H1 (cell line): Measurements from ENCODE around the gene TMEM258. TPM values are rescaled to one million over a fixed set of nuclear protein-coding genes. Genes with fewer than 3 reads are reported as not detected.

ENCODE experiments used
- CTCF ChIA-PET: fragments of 300-600 bp; sonication (Branson Sonifier 250); formaldehyde crosslinking; loops from one replicate; lab custom pipeline; 2021; ENCODE audit not compliant: partially characterized antibody; lab: Charles Lee
- POLR2A ChIA-PET: fragments of 300-600 bp; sonication (Branson Sonifier 250); formaldehyde crosslinking; loops from one replicate; lab custom pipeline; 2021; ENCODE audit warnings: inconsistent platforms; ENCODE audit not compliant: partially characterized antibody; lab: Charles Lee
- DNase-seq, 2 experiments: peaks; one replicate each; pipeline versions ENCODE4 v3.0.0 to v3.0.0-alpha.2; 2010 to 2022; ENCODE audit warnings: low spot score in 2 of 2, low read depth in 1 of 2, mixed read lengths in 1 of 2
- FAIRE-seq: peaks from 2 replicates; lab custom pipeline; 2011; peaks lifted over from hg19 to GRCh38; lab: Jason Lieb, UNC
- H2AFZ ChIP-seq: 2 replicates; pipeline ENCODE4 v1.8.1; 2012; ENCODE audit warnings: low read length, inconsistent platforms
- H2AK5ac ChIP-seq: 2 replicates; pipeline ENCODE4 v1.6.1; 2013; ENCODE audit warnings: low read depth, low read length
- H2BK120ac ChIP-seq: replicated peaks from 2 replicates; pipeline ENCODE3; 2013; ENCODE audit warnings: low read depth, low read length, inconsistent platforms
- H2BK12ac ChIP-seq: 2 replicates; pipeline ENCODE4 v1.6.1; 2013; ENCODE audit warnings: low read depth, low read length
- H2BK15ac ChIP-seq: 2 replicates; pipeline ENCODE4 v1.6.1; 2013; ENCODE audit warnings: low read length
- H2BK20ac ChIP-seq: 2 replicates; pipeline ENCODE4 v1.6.1; 2013; ENCODE audit warnings: low read length
- H2BK5ac ChIP-seq: 2 replicates; pipeline ENCODE4 v1.6.1; 2013; ENCODE audit warnings: low read depth, low read length
- H3K14ac ChIP-seq: 2 replicates; pipeline ENCODE4 v1.6.1; 2013; ENCODE audit warnings: inconsistent platforms; ENCODE audit not compliant: insufficient read length
- H3K18ac ChIP-seq: 2 replicates; pipeline ENCODE4 v1.6.1; 2013; ENCODE audit warnings: low read length; ENCODE audit errors: extremely low read depth
- H3K23ac ChIP-seq: 2 replicates; pipeline ENCODE4 v1.6.1; 2013; ENCODE audit warnings: inconsistent platforms; ENCODE audit not compliant: insufficient read length
- H3K23me2 ChIP-seq: 2 replicates; pipeline ENCODE4 v1.6.1; 2013; ENCODE audit warnings: low read depth, low read length
- H3K27ac ChIP-seq: 2 replicates; pipeline ENCODE4 v1.6.1; 2011; ENCODE audit warnings: low read depth, low read length, inconsistent platforms
- H3K27me3 ChIP-seq, 4 experiments: replicated peaks in 1 of 4; 1 replicate in 1 of 4; 2 replicates in 3 of 4; pipeline versions ENCODE4 v1.6.1 to v1.8.1; 2011 to 2013; ENCODE audit warnings: low read length in 3 of 4, mild to moderate bottlenecking in 3 of 4, inconsistent platforms in 2 of 4, mixed read lengths in 2 of 4, moderate library complexity in 1 of 4; ENCODE audit not compliant: control insufficient read depth in 3 of 4, insufficient read depth in 3 of 4; ENCODE audit errors: extremely low read depth in 1 of 4
- H3K36me3 ChIP-seq, 4 experiments: 2 replicates each; pipeline versions ENCODE4 v1.6.1 to v1.8.1; 2011 to 2013; ENCODE audit warnings: mild to moderate bottlenecking in 4 of 4, low read length in 3 of 4, moderate library complexity in 2 of 4, control low read depth in 1 of 4, inconsistent platforms in 1 of 4; ENCODE audit not compliant: insufficient read depth in 4 of 4, control insufficient read depth in 2 of 4
- H3K4ac ChIP-seq: replicated peaks from 2 replicates; pipeline ENCODE3; 2013; ENCODE audit warnings: low read length, low read depth, mixed read lengths, inconsistent platforms; ENCODE audit not compliant: insufficient read length
- H3K4me1 ChIP-seq, 4 experiments: replicated peaks in 1 of 4; 1 replicate in 1 of 4; 2 replicates in 3 of 4; pipeline versions ENCODE4 v1.6.1 to v1.8.1; 2011 to 2013; ENCODE audit warnings: low read length in 3 of 4, inconsistent platforms in 2 of 4, mixed read lengths in 1 of 4; ENCODE audit not compliant: insufficient read depth in 4 of 4, control insufficient read depth in 3 of 4
- H3K4me2 ChIP-seq, 2 experiments: 2 replicates each; pipeline versions ENCODE4 v1.6.1 to v1.8.1; 2011 to 2013; ENCODE audit warnings: low read depth in 2 of 2, low read length in 2 of 2, control low read depth in 1 of 2, inconsistent platforms in 1 of 2, mild to moderate bottlenecking in 1 of 2; ENCODE audit not compliant: insufficient read depth in 1 of 2
- H3K4me3 ChIP-seq, 4 experiments: fragments of 200-600, 300-600 bp in 1 of 4; sonication (generic), shearing (Covaris generic), sonication (Bioruptor Twin) in 1 of 4; 2 replicates each; pipeline versions ENCODE4 v1.5.1 to v1.8.1; 2011 to 2016; ENCODE audit warnings: low read length in 4 of 4, low read depth in 3 of 4, control low read depth in 2 of 4, inconsistent platforms in 2 of 4, mild to moderate bottlenecking in 2 of 4, mixed read lengths in 1 of 4, moderate library complexity in 1 of 4; ENCODE audit not compliant: insufficient read depth in 2 of 4; ENCODE audit errors: extremely low read depth in 1 of 4
- H3K56ac ChIP-seq: replicated peaks from 2 replicates; pipeline ENCODE3; 2013; ENCODE audit warnings: low read depth, mild to moderate bottlenecking, mixed read lengths, low read length, inconsistent platforms; ENCODE audit not compliant: insufficient read length
- H3K79me1 ChIP-seq: 2 replicates; pipeline ENCODE4 v1.6.1; 2013; ENCODE audit warnings: low read depth, low read length, control low read depth
- H3K79me2 ChIP-seq, 2 experiments: 2 replicates each; pipeline versions ENCODE4 v1.6.1 to v1.8.1; 2012 to 2013; ENCODE audit warnings: low read length in 2 of 2, mild to moderate bottlenecking in 2 of 2, inconsistent platforms in 1 of 2; ENCODE audit not compliant: insufficient read depth in 2 of 2, control insufficient read depth in 1 of 2
- H3K9ac ChIP-seq, 4 experiments: replicated peaks in 1 of 4; 1 replicate in 1 of 4; 2 replicates in 3 of 4; pipeline versions ENCODE4 v1.6.1 to v1.8.1; 2011 to 2013; ENCODE audit warnings: low read depth in 3 of 4, low read length in 3 of 4, control low read depth in 2 of 4, mild to moderate bottlenecking in 2 of 4, moderate library complexity in 2 of 4, inconsistent platforms in 1 of 4; ENCODE audit errors: extremely low read depth in 1 of 4
- H3K9me3 ChIP-seq, 2 experiments: 2 replicates each; pipeline versions ENCODE4 v1.6.1 to v1.8.1; 2012 to 2013; ENCODE audit warnings: mild to moderate bottlenecking in 2 of 2, moderate library complexity in 2 of 2, control low read depth in 1 of 2, inconsistent platforms in 1 of 2, low read depth in 1 of 2, low read length in 1 of 2, mixed read lengths in 1 of 2; ENCODE audit not compliant: insufficient read depth in 2 of 2
- H4K20me1 ChIP-seq, 2 experiments: replicated peaks in 1 of 2; 2 replicates each; pipeline versions ENCODE3 to v1.8.1; 2011 to 2013; ENCODE audit warnings: inconsistent platforms in 2 of 2, low read length in 2 of 2, mild to moderate bottlenecking in 1 of 2; ENCODE audit not compliant: insufficient read depth in 2 of 2, control insufficient read depth in 1 of 2
- H4K5ac ChIP-seq: 2 replicates; pipeline ENCODE4 v1.6.1; 2013; ENCODE audit warnings: low read length, low read depth, mixed read lengths, inconsistent platforms; ENCODE audit not compliant: insufficient read length
- H4K8ac ChIP-seq: 2 replicates; pipeline ENCODE4 v1.8.0; 2013; ENCODE audit warnings: mild to moderate bottlenecking, moderate library complexity, low read length, inconsistent platforms; ENCODE audit not compliant: insufficient read depth; ENCODE audit errors: extremely low read depth
- H4K91ac ChIP-seq: replicated peaks from 2 replicates; pipeline ENCODE3; 2013; ENCODE audit warnings: low read length, mixed read lengths, inconsistent platforms; ENCODE audit not compliant: insufficient read length
- ASH2L ChIP-seq: fragments of 200-600, 300-600 bp; sonication (generic); IDR thresholded peaks from one replicate; pipeline ENCODE4 v1.7.1; 2017; ENCODE audit warnings: low read length
- CBX5 ChIP-seq: fragments of 300-800, 300-1000 bp; sonication (generic); IDR thresholded peaks from 2 replicates; pipeline ENCODE4 v1.7.1; 2016; ENCODE audit warnings: antibody characterized with exemption, low read length, low read depth
- CREB1 ChIP-seq: IDR thresholded peaks from 2 replicates; pipeline ENCODE4 v1.6.1; 2012; ENCODE audit warnings: inconsistent platforms
- KDM5A ChIP-seq: fragments of 200-600 bp; IDR thresholded peaks from 2 replicates; pipeline ENCODE4 v1.7.1; 2012; ENCODE audit warnings: mild to moderate bottlenecking, low read length, inconsistent platforms, mixed read lengths
- POLR2A ChIP-seq, 2 experiments: IDR thresholded peaks; 1 replicate in 1 of 2; 2 replicates in 1 of 2; pipeline ENCODE4 v1.6.1; 2011; ENCODE audit warnings: low read depth in 2 of 2, low read length in 2 of 2, mild to moderate bottlenecking in 2 of 2; ENCODE audit errors: control extremely low read depth in 1 of 2
- SIN3A ChIP-seq, 2 experiments: IDR thresholded peaks in 1 of 2; conservative IDR thresholded peaks in 1 of 2; 2 replicates each; pipeline ENCODE4 v1.6.1; 2011 to 2012; ENCODE audit warnings: low read length in 2 of 2, improper control_type of control experiment in 1 of 2, low read depth in 1 of 2, mild to moderate bottlenecking in 1 of 2
- TAF1 ChIP-seq: IDR thresholded peaks from 2 replicates; pipeline ENCODE4 v1.6.1; 2011; ENCODE audit warnings: mild to moderate bottlenecking, low read depth, low read length
- TAF7 ChIP-seq: optimal IDR thresholded peaks from 2 replicates; pipeline ENCODE3; 2011; ENCODE audit warnings: low read depth, mild to moderate bottlenecking, inconsistent platforms, low read length, moderate library complexity, borderline replicate concordance
- WGBS, 2 experiments: shearing (Covaris generic) in 1 of 2; methylation state at CpG; one replicate each; pipeline versions ENCODE4 v1.1.6 to v1.1.7; 2013 to 2015; ENCODE audit warnings: low lambda C conversion rate in 2 of 2, mixed read lengths in 2 of 2, inconsistent platforms in 1 of 2, low coverage in 1 of 2, missing lambda C conversion rate in 1 of 2; ENCODE audit not compliant: insufficient replicate concordance in 2 of 2, insufficient coverage in 1 of 2, insufficient read length in 1 of 2; ENCODE audit errors: extremely low coverage in 1 of 2, missing lambda C conversion rate in 1 of 2; 5-methylcytosine and 5-hydroxymethylcytosine counted together
- long read RNA-seq, 2 experiments: library from RNA in 1 of 2; library from capped mRNA in 1 of 2; stranded (forward); transcript quantifications; one replicate each; pipeline ENCODE4 v2.0.0, GENCODE V29; 2021; ENCODE audit warnings: inconsistent platforms in 1 of 2
- polyA minus RNA-seq, 3 experiments: library from RNA; depleted of rRNA, polyadenylated mRNA; stranded (reverse); fragments of >200 nt; gene quantifications; 1 replicate in 2 of 3; 2 replicates in 1 of 3; pipeline ENCODE4 v1.2.3, GENCODE V29; 2011
- polyA plus RNA-seq, 7 experiments: library from polyadenylated mRNA; depleted of rRNA in 3 of 7; stranded (reverse) in 5 of 7; unstranded in 2 of 7; fragments of >200 nt in 5 of 7; fragments of 200-250 nt in 2 of 7; gene quantifications; 1 replicate in 5 of 7; 2 replicates in 1 of 7; 4 replicates in 1 of 7; pipeline versions ENCODE4 v1.2.1 to v1.2.3, GENCODE V29; 2011 to 2013; ENCODE audit warnings: missing spikeins in 2 of 7, mixed read lengths in 2 of 7
- total RNA-seq: library from RNA; stranded (reverse); fragmentation: NEBNext Ultra II Directional; extraction: Animal tissue kit (Norgen Biotek cat#: 25700); gene quantifications from 2 replicates; pipeline ENCODE4 v1.2.1, GENCODE V29; 2021

Gene TMEM258
- total RNA-seq (186 and 191 TPM in 2 replicates), polyA plus RNA-seq (2011; rRNA removed) (622 and 759 TPM in 2 replicates), polyA minus RNA-seq (2011; rRNA and poly(A)+ RNA removed) (163 and 184 TPM in 2 replicates)
- polyA plus RNA-seq (2011; cell fraction: cytosol; rRNA removed), result 508 TPM
- 357 TPM for polyA plus RNA-seq (2011; cell fraction: nucleus; rRNA removed)
- 367 to 567 TPM (median 473 TPM) in 4 replicates for polyA plus RNA-seq (2012, experiment 1 of 2)
- 392 TPM for polyA plus RNA-seq (2012, experiment 2 of 2)
- polyA plus RNA-seq (2013, experiment 1 of 2), result 338 TPM
- 352 TPM for polyA plus RNA-seq (2013, experiment 2 of 2)
- polyA minus RNA-seq (2011; cell fraction: cytosol; rRNA and poly(A)+ RNA removed), result 130 TPM
- polyA minus RNA-seq (2011; cell fraction: nucleus; rRNA and poly(A)+ RNA removed), result 123 TPM
- long read RNA-seq, experiment 1, transcript TMEM258-204 (4 exons, 575 nt), result major isoform, 180 of 314 reads
- long read RNA-seq, experiment 1, partial matches to known transcripts, result 63 of 314 reads
- long read RNA-seq, experiment 1, other reads (novel, unspliced or antisense), result 64 of 314 reads
- long read RNA-seq, experiment 2, partial matches to known transcripts, result 0 of 3 reads
- long read RNA-seq, experiment 2, other reads (novel, unspliced or antisense), result 1 of 3 reads

- H3K36me3 ChIP-seq, result peaks cover 17 to 41% (median 33%) of the 10 kb centered on the region in 4 experiments; a peak in 7 of 8 replicates
- peak within 1 kb of the TSS; percentile 96 for H3K56ac ChIP-seq
- H3K14ac ChIP-seq, result no peak within 1 kb of the TSS
- H2AK5ac ChIP-seq, result no peak within 1 kb of the TSS; the same call in 1 of the 2 replicates
- H3K79me2 ChIP-seq, result peaks cover 8 to 53% of the 10 kb centered on the region in 2 experiments
- peak within 1 kb of the TSS; percentile 94 for H2BK120ac ChIP-seq
- H2BK15ac ChIP-seq, result peak within 1 kb of the TSS; percentile 88; the same call in 1 of the 2 replicates
- H4K91ac ChIP-seq, result peak within 1 kb of the TSS; percentile 97
- H3K23ac ChIP-seq, result no peak within 1 kb of the TSS
- peaks cover 9 to 10% of the 10 kb centered on the region in 2 experiments for H4K20me1 ChIP-seq
- 1% methylated on average over 60 of the region's 61 CpGs; no CpG with 5 or more reads in 1 of the 2 experiments for WGBS, 2 experiments
- H3K79me1 ChIP-seq, result no peaks in the 10 kb centered on the region; the same call in 1 of the 2 replicates
- peak within 1 kb of the TSS; percentile 98 for H4K8ac ChIP-seq
- H3K9ac ChIP-seq, result peak within 1 kb of the TSS; percentile 90 to 100 (median 99)
- peak; percentile 80 to 95 for DNase-seq
- POLR2A ChIA-PET, result interaction anchor here (0.8 to 20.9 kb wide), 27 partner anchors 8 to 332 kb away, joined by 3 to 354 read pairs (median 6); partner anchors contain the start of genes FADS1, FADS2, FTH1 and MYRF
- peaks cover 2% of the 10 kb centered on the region; the same call in 1 of the 2 replicates for H3K23me2 ChIP-seq
- peak within 1 kb of the TSS; percentile 100 for H3K18ac ChIP-seq
- no peak for FAIRE-seq
- no peaks in the 10 kb centered on the region for H3K27me3 ChIP-seq
- peaks cover 0 to 4% (median 0%) of the 10 kb centered on the region in 4 experiments; a peak in 1 of 7 replicates for H3K4me1 ChIP-seq
- peak within 1 kb of the TSS; percentile 98 for H4K5ac ChIP-seq
- H2AFZ ChIP-seq, result peak within 1 kb of the TSS; percentile 98; the same call in 1 of the 2 replicates
- CTCF ChIA-PET, result interaction anchor here (0.6 to 10.5 kb wide), 11 partner anchors 12 to 664 kb away, joined by 3 to 168 read pairs (median 6); no protein-coding TSS in a partner anchor
- peak within 1 kb of the TSS; percentile 100 for H2BK12ac ChIP-seq
- H3K4me3 ChIP-seq, result peak within 1 kb of the TSS; percentile 86 to 99 (median 98)
- peak within 1 kb of the TSS; percentile 68 to 93 for H3K4me2 ChIP-seq
- H3K27ac ChIP-seq, result peak within 1 kb of the TSS; percentile 100
- peak within 1 kb of the TSS; percentile 57 for H3K4ac ChIP-seq
- no peaks in the 10 kb centered on the region for H3K9me3 ChIP-seq
- H2BK5ac ChIP-seq, result peak within 1 kb of the TSS; percentile 100
- peak within 1 kb of the TSS; percentile 88; the same call in 1 of the 2 replicates for H2BK20ac ChIP-seq
- TF ChIP-seq CBX5 (no peak), TAF1 (peak; percentile 87), CREB1 (peak; percentile 35; the same call in 1 of the 2 replicates), SIN3A (conservative IDR thresholded peaks at IDR 0.05 in 1 of 2, IDR thresholded peaks at IDR 0.05 in 1 of 2; ENCODE audit: low read depth in 1 of 2, low read length in 2 of 2) (peak in 1 of 2 experiments; percentile 58; a peak in 3 of 4 replicates), KDM5A (no peak), ASH2L (peak; percentile 43), TAF7 (peak; percentile 72), POLR2A (IDR thresholded peaks at IDR 0.05; ENCODE audit: control extremely low read depth in 1 of 2, low read depth in 2 of 2, low read length in 2 of 2) (peak; percentile 57 to 82)
These were observed at the start of gene TMEM258, which contains the start of gene FEN1 for GRCh38 chr11:61792310-61793082. Gene TMEM258, minus strand, starts transcription at chr11:61792599. Its CDS starts 41 bp downstream, at chr11:61792558. Gene FEN1, plus strand, starts transcription at chr11:61792911. Its CDS starts 2,451 bp downstream, at chr11:61795362.
